Measurements from ENCODE around the gene MAFG.

The MAFG gene

DNA sequence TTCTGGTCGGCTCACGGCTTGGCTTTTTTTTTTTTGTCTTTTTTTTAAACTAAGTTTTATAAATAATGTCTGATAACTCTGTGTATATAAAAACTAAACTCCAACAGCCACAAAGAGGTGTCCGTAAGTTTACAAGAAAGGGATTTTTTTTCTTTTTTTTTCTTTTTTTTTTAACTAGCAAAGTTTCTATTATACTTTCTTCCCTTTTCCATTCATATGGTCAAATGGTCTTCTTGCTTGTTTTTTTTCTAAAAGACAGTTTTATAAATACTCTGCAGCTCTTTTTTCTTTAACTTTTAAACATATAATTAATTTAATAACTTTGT, 6.0 kb downstream of the MAFG start:
- TF ChIP-seq, protein P1, sequence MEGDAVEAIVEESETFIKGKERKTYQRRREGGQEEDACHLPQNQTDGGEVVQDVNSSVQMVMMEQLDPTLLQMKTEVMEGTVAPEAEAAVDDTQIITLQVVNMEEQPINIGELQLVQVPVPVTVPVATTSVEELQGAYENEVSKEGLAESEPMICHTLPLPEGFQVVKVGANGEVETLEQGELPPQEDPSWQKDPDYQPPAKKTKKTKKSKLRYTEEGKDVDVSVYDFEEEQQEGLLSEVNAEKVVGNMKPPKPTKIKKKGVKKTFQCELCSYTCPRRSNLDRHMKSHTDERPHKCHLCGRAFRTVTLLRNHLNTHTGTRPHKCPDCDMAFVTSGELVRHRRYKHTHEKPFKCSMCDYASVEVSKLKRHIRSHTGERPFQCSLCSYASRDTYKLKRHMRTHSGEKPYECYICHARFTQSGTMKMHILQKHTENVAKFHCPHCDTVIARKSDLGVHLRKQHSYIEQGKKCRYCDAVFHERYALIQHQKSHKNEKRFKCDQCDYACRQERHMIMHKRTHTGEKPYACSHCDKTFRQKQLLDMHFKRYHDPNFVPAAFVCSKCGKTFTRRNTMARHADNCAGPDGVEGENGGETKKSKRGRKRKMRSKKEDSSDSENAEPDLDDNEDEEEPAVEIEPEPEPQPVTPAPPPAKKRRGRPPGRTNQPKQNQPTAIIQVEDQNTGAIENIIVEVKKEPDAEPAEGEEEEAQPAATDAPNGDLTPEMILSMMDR (conservative IDR thresholded peaks at IDR 0.05): no peak
- no peak overlapping the region for H3K27ac ChIP-seq

DNA sequence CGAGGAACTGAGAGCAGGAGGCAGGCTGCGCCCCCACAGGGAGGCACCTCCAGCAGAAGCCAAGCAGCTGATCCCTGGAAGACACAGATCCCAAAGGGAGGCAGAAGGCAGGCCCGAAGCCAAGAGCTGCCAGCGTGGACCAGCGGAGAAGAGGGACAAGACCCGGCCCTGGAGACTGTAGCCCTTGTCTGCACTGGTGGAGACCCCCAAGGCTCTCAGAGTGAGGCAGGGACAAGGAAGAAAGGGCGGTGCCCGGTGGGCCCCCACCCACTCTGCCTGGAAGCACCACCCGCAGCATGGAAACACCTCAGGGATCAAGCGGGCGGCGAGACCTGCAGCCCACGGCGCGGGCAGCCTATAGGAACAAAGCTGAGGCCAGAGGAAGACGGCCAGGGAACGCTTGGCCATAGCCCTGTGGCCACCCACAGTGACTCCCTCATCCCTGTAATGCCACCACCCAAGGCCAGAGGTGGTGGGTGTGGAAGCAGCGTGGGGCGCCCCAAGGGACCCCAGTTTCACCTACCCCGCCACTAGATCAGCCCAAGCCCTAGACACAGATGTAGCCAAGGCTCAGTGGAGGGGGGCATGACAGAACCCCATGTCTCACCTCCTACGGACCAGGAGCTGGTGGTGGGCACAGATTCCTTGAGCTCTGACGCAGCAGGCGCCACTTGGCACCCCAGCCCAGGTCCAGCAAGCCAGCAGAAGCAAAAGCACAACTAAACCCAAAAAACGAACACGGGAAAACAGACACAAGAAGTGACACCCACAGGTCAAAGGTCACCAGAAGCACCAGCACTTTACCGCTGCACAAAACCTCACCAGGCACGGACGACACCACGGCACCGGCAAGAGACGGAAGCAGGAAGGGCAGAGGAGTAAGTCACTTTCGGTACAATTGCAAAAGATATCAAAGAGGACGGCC, 6.7 kb downstream of the MAFG start:
- no peak overlapping the region for H3K27ac ChIP-seq

DNA sequence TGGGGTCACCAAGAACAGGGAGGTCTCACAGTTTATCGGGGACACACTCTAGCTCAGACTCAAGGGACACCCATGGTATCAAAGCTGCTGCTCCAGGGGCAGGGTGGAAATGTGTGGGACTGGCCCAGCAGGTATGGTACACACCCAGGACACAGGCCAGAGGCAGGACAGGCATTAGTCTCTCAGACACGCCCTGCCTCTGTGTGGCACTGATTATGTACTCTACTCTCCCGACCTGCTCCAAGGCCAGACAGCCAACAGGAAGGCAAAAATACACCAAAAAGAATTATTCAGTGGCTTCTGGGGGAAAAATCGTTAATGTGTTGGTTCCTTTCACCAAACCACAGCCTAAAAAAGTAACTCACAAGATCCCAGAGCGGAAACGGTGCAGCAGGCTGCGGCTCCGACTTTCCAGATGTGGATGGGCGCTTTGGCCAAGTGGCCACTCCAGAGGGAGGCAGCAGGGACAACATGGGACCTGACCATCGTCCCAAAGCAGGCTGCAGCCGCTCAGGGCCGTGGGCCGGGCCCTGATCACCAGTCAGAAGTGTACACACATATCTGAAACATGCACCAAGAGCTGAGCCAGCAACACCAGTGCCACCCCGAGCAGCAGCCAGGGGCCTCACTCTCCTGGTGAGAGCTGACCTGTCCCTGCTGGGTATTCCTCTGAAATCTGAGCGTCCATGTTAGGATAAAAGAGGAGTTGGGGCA, 8.5 kb downstream of the MAFG start:
- TF ChIP-seq, protein P1 (conservative IDR thresholded peaks at IDR 0.05): no peak
- H3K27ac ChIP-seq: peak overlapping the region; percentile 81; the same call in 1 of the 2 replicates

More for the DNA sequence above, 6.7 kb downstream of the MAFG start:
- TF ChIP-seq, protein P1 (conservative IDR thresholded peaks at IDR 0.05): no peak

DNA sequence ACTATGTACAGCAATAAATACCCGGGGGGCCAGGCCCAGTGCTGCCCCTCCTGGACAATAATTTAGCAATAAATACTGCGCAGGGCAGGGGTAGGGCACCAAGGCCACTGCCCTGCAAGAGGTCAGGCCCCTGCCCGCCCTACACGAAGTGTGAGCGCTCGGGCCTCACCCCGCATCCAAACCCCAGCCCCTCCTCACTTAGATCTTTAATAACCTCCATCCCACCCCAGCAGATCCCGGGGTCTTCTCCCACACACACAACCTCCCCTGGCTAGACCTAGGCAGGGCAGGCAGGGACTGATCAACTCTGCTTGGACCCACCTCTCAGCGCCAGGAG, 9.2 kb downstream of the MAFG start:
- H3K27ac ChIP-seq: peak overlapping the region; percentile 81

DNA sequence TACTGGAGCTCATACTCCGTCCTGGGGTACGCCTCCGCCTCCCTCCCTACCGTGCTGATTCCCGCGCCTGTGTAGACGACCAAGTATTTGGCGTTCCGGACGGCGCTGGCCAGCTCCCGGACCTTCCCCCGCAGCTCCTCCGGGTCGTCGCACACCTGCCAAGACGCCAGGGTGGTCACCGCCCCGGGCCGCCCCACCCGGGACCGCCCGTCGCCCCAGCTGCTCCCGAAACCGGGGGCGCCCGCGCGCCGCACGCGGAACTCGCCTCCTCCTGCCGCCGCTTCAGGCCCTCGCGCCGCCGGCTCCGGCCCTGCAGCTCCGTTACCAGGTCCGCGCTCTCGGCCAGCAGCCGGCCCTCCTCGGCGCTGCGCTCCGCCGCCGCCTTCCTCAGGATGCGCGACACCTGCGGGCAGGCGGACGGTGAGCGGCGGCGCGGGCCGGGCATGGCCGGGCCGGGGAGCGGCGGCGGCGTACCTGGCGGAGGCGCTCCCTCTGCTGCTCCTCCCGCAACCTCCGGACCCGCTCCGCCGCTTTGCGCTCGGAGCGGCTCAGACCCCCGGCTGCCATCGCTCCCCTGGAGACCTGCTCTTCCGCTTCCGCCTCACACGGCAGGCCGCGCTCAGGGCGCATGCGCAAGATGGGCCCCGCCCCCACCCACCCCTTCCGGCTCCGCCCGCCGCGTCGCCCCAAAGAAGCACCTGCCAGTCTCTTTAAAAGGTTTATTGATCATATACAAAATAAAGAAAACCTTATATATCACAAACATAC, 9.8 kb downstream of the MAFG start, which contains the start of gene SIRT7:
SIRT7 (minus strand) TSS at position 612 of the 768 bp plus-strand sequence; CDS start at position 567, 45 bp downstream.
- TF ChIP-seq, protein P1 (conservative IDR thresholded peaks at IDR 0.05): no peak
- H3K27ac ChIP-seq: peak within 1 kb of the TSS; percentile 81

DNA sequence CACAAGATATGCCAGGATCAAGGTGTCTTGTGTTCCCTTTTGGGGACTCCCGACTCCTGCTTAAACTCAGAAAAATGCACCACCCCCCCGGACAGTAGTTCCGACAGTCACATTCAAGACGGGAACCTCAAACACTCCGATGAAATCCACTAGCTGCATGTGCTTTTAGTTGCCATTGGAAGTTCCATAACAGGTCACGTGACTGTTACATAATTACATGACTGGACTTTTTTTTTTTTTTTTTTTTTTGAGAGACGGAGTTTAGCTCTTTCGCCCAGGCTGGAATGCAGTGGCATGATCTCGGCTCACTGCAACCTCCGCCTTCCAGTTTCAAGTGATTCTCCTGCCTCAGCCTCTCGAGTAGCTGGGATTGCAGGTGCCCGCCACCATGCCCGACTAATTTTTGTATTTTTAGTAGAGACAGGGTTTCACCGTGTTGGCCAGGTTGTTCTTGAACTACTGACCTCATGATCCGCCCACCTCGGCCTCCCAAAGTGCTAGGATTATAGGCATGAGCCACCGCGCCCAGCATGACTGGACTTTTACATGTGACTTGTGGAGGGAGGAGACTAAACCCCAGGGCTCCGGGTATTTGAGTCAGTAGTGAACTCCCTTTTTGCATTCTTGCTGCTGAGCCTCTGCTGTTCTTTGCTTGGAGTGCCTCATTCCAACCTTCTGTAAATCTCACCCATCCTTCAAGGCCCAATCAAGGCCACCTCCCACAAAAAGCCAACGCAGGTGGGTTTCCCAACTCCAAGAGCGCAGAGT, 11.1 kb downstream of the MAFG start:
- TF ChIP-seq, protein P1 (conservative IDR thresholded peaks at IDR 0.05): no peak
- H3K27ac ChIP-seq: peak overlapping the region; percentile 81; the same call in 1 of the 2 replicates

DNA sequence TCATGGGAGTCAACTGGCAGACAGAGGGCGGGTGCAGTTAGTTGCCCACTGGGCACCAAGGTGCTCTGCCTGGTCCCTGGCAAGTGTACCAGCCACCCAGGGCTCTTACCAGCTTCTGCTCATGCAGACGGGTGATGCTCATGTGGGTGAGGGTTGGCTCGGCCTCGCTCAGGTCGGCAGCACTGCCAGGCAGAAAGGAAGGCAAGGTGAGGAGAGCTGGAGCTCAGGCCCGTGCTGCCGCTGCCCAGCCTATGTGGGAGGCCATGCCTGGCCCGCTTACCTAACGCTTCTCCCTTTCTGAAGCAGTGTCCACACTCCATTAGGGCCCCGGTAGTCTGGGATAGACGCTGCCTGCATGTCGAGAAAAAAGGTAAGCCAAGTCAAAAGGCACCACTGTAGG, 12.2 kb downstream of the MAFG start:
- TF ChIP-seq, protein P1 (conservative IDR thresholded peaks at IDR 0.05): no peak

More for the DNA sequence above, 12.2 kb downstream of the MAFG start:
- peak overlapping the region; percentile 5; the same call in 1 of the 2 replicates for H3K27ac ChIP-seq

Measured in VCaP (cell line).